IPS DF 6.9 (cell line): ENCODE results near the gene BBOX1.
"Not testable (repeated sequence)": the region's sequence is repeated elsewhere in the genome, so short reads cannot be mapped to it uniquely, and the experiment has no call there.

Source experiments
- DNase-seq: peaks from one replicate; pipeline ENCODE4 v3.0.0-alpha.2; 2013; ENCODE audit warnings: low read depth, low spot score
- H3K27ac ChIP-seq: one replicate; pipeline ENCODE4 v1.5.1; 2013; ENCODE audit warnings: low read length, control low read depth
- H3K27me3 ChIP-seq: 2 replicates; pipeline ENCODE4 v1.6.1; 2013; ENCODE audit warnings: mild to moderate bottlenecking, low read length; ENCODE audit not compliant: control insufficient read depth, insufficient read depth
- H3K36me3 ChIP-seq: 2 replicates; pipeline ENCODE4 v1.6.1; 2013; ENCODE audit warnings: low read length; ENCODE audit not compliant: control insufficient read depth, insufficient read depth
- H3K4me1 ChIP-seq: 2 replicates; pipeline ENCODE4 v1.6.1; 2013; ENCODE audit warnings: low read length; ENCODE audit not compliant: control insufficient read depth, insufficient read depth
- H3K4me3 ChIP-seq: 2 replicates; pipeline ENCODE4 v1.5.1; 2013; ENCODE audit warnings: mild to moderate bottlenecking, low read length
- H3K9me3 ChIP-seq: 2 replicates; pipeline ENCODE4 v1.6.1; 2013; ENCODE audit warnings: low read length, inconsistent platforms; ENCODE audit not compliant: control insufficient read depth, insufficient read depth
- WGBS: extraction: QIAGEN DNeasy Blood & Tissue Kit; methylation state at CpG from one replicate; pipeline ENCODE4 v1.1.7; 2013; ENCODE audit warnings: mixed read lengths, missing lambda C conversion rate; ENCODE audit not compliant: insufficient read length, insufficient coverage; 5-methylcytosine and 5-hydroxymethylcytosine counted together

Gene BBOX1

DNA sequence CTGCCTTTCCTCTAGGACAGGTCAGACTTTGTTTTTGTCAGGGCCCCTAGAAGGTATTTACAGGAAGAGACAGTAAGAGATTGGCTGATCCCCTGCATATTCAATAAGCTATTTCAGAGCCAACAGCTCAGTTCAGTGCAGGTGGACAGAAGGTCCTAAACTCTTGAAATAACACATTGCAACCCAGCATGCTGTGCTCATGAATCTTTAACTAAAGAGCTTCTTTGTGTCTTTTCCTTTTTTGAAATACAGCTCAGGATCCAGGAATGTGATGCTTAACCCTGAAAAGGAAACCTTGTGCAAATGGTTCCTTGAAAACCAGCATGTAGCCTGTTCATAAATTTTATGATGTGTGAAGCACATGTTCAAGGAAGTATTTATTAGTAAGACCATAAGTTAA, 43.9 kb downstream of the BBOX1 start:
- H3K4me3 ChIP-seq = no peak overlapping the region
- DNase-seq = no peak
- H3K27ac ChIP-seq = no peak overlapping the region
- H3K27me3 ChIP-seq = no peaks in the 10 kb centered on the region
- no peaks in the 10 kb centered on the region for H3K4me1 ChIP-seq
- H3K36me3 ChIP-seq = no peaks in the 10 kb centered on the region
- no peaks in the 10 kb centered on the region for H3K9me3 ChIP-seq

DNA sequence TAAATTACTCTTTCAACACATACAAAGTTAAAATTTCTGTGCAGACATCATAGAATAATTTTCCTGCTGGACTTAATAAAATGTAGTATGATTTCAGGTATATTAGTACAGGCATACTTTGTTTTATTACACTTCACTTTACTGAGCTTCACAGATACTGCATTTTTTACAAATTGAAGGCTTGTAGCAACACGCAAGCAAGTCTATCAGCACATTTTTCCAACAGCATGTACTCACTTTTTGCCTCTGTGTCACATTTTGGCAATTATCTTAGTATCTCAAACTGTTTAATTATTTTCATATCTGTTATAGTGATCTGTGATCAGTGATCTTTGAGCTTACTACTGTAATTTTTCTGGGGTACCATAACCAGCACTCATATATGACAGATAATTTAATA, 44.5 kb downstream of the BBOX1 start:
- no peaks in the 10 kb centered on the region for H3K27me3 ChIP-seq
- H3K4me1 ChIP-seq = no peaks in the 10 kb centered on the region
- H3K9me3 ChIP-seq = no peaks in the 10 kb centered on the region
- H3K4me3 ChIP-seq = no peak overlapping the region
- WGBS = no CpG with 5 or more reads among the region's 1 CpG
- H3K36me3 ChIP-seq = no peaks in the 10 kb centered on the region
- no peak for DNase-seq
- no peak overlapping the region for H3K27ac ChIP-seq

DNA sequence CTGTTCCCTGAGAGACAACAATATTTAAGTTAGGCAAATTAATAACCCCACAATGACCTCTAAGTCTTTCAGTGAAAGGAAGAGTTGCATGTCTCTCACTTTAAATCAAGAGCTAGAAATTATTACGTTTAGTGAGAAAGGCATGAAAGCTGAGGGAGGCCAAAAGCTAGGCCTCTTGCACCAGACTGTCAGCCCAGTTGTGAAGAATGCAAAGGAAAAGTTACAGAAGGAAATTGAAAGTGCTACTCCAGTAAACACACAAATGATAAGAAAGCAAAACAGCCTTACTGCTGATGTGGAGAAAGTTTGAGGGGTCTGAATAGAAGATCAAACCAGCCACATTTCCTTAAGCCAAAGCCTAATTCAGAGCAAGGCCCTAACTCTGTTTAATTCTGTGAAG, 45.0 kb downstream of the BBOX1 start:
- Histone ChIP-seq H3K27ac (no peak overlapping the region), H3K4me3 (no peak overlapping the region), H3K9me3 (no peaks in the 10 kb centered on the region), H3K27me3 (no peaks in the 10 kb centered on the region), H3K4me1 (no peaks in the 10 kb centered on the region), H3K36me3 (no peaks in the 10 kb centered on the region)
- DNase-seq = no peak
- WGBS = no CpG with 5 or more reads among the region's 1 CpG

DNA sequence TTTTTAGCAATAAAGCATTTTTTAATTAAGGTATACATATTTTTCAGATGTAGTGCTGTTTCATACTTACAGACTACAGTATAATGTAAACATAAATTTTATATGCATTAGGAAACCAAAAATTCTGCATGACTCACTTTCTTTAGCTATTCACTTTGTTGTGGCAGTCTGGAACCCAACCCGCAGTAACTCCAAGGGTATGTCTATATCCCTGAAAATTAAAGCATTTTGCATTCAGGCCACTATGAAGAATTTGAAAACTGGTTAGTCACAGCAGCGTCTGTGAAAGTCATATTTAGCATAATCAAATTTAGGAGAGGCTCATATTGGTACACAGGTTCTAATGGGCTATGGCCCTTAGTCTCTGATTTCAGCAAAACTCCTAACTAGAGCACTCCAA, 46.8 kb downstream of the BBOX1 start:
- no peaks in the 10 kb centered on the region for H3K9me3 ChIP-seq
- DNase-seq = no peak
- H3K27me3 ChIP-seq = no peaks in the 10 kb centered on the region
- H3K27ac ChIP-seq = no peak overlapping the region
- no CpG with 5 or more reads among the region's 2 CpGs for WGBS
- no peaks in the 10 kb centered on the region for H3K4me1 ChIP-seq
- no peaks in the 10 kb centered on the region for H3K36me3 ChIP-seq
- no peak overlapping the region for H3K4me3 ChIP-seq

- H3K27ac ChIP-seq = no peak overlapping the region
- no peaks in the 10 kb centered on the region for H3K4me1 ChIP-seq
- no peak overlapping the region for H3K4me3 ChIP-seq
- H3K27me3 ChIP-seq = no peaks in the 10 kb centered on the region
- H3K36me3 ChIP-seq = no peaks in the 10 kb centered on the region
- DNase-seq = no peak
- H3K9me3 ChIP-seq = no peaks in the 10 kb centered on the region
These were observed 47.7 kb downstream of the BBOX1 start for GRCh38 chr11:27088353-27088752.

- Histone ChIP-seq H3K4me3 (no peak overlapping the region), H3K4me1 (no peaks in the 10 kb centered on the region), H3K36me3 (no peaks in the 10 kb centered on the region), H3K27ac (no peak overlapping the region), H3K9me3 (no peaks in the 10 kb centered on the region), H3K27me3 (no peaks in the 10 kb centered on the region)
- no peak for DNase-seq
- no CpG with 5 or more reads among the region's 2 CpGs for WGBS
These were observed 49.1 kb downstream of the BBOX1 start for GRCh38 chr11:27089746-27090145.

GRCh38 chr11:27090357-27090948, 49.8 kb downstream of the BBOX1 start:
- H3K27me3 ChIP-seq, H3K27ac ChIP-seq, H3K4me3 ChIP-seq, DNase-seq, H3K36me3 ChIP-seq, H3K9me3 ChIP-seq, H3K4me1 ChIP-seq: not testable (repeated sequence)
- WGBS = no CpG with 5 or more reads among the region's 5 CpGs

GRCh38 chr11:27094120-27094519, 53.5 kb downstream of the BBOX1 start:
- H3K4me3 ChIP-seq = no peak overlapping the region
- DNase-seq = no peak
- H3K9me3 ChIP-seq = no peaks in the 10 kb centered on the region
- H3K27me3 ChIP-seq = no peaks in the 10 kb centered on the region
- H3K27ac ChIP-seq = no peak overlapping the region
- no peaks in the 10 kb centered on the region for H3K36me3 ChIP-seq
- no peaks in the 10 kb centered on the region for H3K4me1 ChIP-seq
- no CpG with 5 or more reads among the region's 2 CpGs for WGBS

DNA sequence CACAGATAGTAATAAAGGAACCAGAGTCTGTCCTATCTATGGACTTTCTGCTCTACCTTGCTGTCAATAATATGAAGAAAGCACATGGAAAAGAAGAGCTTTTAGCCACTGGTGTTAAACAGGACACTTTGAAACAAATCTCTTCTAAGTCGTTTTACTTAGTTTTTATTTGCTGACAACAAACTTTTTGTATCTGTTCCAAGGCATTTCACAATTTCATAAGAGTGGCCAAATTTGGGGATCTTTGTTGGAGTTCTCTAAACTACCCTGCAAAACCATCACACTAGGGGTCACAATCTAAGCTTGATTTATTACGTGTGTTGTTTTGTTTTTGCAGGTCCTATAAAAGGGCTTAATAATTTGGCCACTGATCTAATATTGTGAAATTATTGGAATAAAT, 54.4 kb downstream of the BBOX1 start:
- DNase-seq = no peak
- no peaks in the 10 kb centered on the region for H3K36me3 ChIP-seq
- H3K4me1 ChIP-seq = no peaks in the 10 kb centered on the region
- no CpG with 5 or more reads among the region's 2 CpGs for WGBS
- no peak overlapping the region for H3K4me3 ChIP-seq
- no peaks in the 10 kb centered on the region for H3K27me3 ChIP-seq
- H3K9me3 ChIP-seq = no peaks in the 10 kb centered on the region
- H3K27ac ChIP-seq = no peak overlapping the region

- Histone ChIP-seq H3K4me1 (no peaks in the 10 kb centered on the region), H3K4me3 (no peak overlapping the region), H3K27ac (no peak overlapping the region), H3K36me3 (no peaks in the 10 kb centered on the region), H3K9me3 (no peaks in the 10 kb centered on the region), H3K27me3 (no peaks in the 10 kb centered on the region)
- DNase-seq = no peak
- WGBS = no CpG with 5 or more reads among the region's 1 CpG
These were observed 55.3 kb downstream of the BBOX1 start for GRCh38 chr11:27095887-27096286.

DNA sequence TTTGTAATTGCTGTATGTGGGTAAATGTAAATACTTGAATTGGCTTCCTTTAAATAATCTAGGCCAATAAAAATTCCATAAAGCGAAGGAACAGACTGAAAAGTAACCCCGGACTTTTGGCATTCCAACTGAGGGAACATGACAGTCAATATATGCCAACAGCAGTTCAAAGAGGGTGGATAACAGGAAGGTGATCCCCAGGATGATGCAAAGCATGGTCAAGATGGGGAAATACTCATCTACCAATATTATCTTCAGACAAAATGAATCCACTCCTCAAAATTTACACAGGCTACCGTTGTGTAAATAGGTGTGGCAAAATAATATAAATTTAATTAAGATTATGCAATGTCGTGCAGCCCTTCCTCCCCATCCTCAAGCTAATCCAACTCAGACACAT, 56.9 kb downstream of the BBOX1 start:
- H3K4me3 ChIP-seq = no peak overlapping the region
- H3K9me3 ChIP-seq = no peaks in the 10 kb centered on the region
- no peak overlapping the region for H3K27ac ChIP-seq
- no peaks in the 10 kb centered on the region for H3K4me1 ChIP-seq
- no peak for DNase-seq
- H3K36me3 ChIP-seq = no peaks in the 10 kb centered on the region
- H3K27me3 ChIP-seq = no peaks in the 10 kb centered on the region
- WGBS = no CpG with 5 or more reads among the region's 4 CpGs
